MM.1S (cell line): ENCODE measurements around the gene ERFL.

Source experiments
- EZH2 ChIP-seq: fragments of 300-600 bp; sonication (generic); optimal IDR thresholded peaks from 2 replicates; pipeline ENCODE3; 2017; ENCODE audit warnings: low read depth, mild to moderate bottlenecking, antibody characterized with exemption, low read length, mixed read lengths
- EZH2phosphoT487 ChIP-seq: fragments of 300-600 bp; sonication (generic); IDR thresholded peaks from 2 replicates; pipeline ENCODE4 v1.6.1; 2018; ENCODE audit warnings: antibody characterized with exemption, low read length
- TF ChIP-seq, protein P1 (sequence below): fragments of 300-600 bp; sonication (generic); IDR thresholded peaks from 2 replicates; pipeline ENCODE4 v1.5.1; 2016; ENCODE audit warnings: antibody characterized with exemption, low read length, mixed read lengths

DNA sequence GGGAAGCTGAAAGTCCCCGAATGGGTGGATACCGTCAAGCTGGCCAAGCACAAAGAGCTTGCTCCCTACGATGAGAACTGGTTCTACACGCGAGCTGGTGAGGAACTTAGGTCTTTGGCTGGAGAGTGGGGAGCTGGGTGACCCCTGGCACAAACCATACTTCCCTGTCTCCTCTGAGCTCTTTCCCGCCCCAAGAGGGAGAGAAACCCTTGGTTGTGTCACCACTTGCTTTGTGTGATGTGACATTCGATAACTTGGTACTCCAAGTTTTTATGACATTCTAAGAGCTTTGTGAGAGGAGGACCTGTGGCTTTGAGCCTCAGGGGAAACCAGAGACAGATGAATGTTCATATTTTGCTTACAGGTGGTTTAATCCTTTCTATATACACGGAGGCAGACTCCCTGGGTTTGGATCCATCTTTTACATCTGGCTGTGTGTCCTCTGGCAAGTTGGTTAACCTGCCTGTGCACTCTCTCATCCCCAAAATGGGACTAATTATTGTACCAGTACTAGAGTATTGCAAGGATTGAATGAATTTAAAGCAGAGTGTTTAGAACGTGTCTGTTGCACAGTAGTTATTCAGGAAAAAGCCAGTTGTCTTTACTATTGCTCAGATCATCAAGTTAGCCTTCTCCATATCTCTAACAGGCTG is 67.0 kb downstream of the ERFL start:
- TF ChIP-seq, protein P1, sequence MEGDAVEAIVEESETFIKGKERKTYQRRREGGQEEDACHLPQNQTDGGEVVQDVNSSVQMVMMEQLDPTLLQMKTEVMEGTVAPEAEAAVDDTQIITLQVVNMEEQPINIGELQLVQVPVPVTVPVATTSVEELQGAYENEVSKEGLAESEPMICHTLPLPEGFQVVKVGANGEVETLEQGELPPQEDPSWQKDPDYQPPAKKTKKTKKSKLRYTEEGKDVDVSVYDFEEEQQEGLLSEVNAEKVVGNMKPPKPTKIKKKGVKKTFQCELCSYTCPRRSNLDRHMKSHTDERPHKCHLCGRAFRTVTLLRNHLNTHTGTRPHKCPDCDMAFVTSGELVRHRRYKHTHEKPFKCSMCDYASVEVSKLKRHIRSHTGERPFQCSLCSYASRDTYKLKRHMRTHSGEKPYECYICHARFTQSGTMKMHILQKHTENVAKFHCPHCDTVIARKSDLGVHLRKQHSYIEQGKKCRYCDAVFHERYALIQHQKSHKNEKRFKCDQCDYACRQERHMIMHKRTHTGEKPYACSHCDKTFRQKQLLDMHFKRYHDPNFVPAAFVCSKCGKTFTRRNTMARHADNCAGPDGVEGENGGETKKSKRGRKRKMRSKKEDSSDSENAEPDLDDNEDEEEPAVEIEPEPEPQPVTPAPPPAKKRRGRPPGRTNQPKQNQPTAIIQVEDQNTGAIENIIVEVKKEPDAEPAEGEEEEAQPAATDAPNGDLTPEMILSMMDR, result no peak
- no peak for TF ChIP-seq EZH2phosphoT487
- no peak for TF ChIP-seq EZH2
